OCI-LY1 (cell line): Measurements from ENCODE around the gene CLCA4.

ENCODE experiments used
- CTCF ChIP-seq: fragments of 200-600 bp; sonication (generic), shearing (Covaris generic); IDR thresholded peaks from 2 replicates; pipeline ENCODE4 v1.5.1; 2017; ENCODE audit warnings: mild to moderate bottlenecking, antibody characterized with exemption, low read length, moderate library complexity, mixed read lengths
- EZH2 ChIP-seq: fragments of 200-600 bp; sonication (generic), shearing (Covaris generic); IDR thresholded peaks from 2 replicates; pipeline ENCODE4 v1.8.0; 2017; ENCODE audit warnings: borderline replicate concordance, mixed run types, mild to moderate bottlenecking, antibody characterized with exemption, low read length, moderate library complexity, mixed read lengths

GRCh38 chr1:86581231-86581630 lies 34.4 kb downstream of the CLCA4 start:
- TF ChIP-seq CTCF (no peak), EZH2 (no peak)
